Calu3 (cell line): ENCODE measurements around the gene TNFRSF4. TPM values are rescaled to one million over a fixed set of nuclear protein-coding genes. Genes with fewer than 3 reads are reported as not detected.

ENCODE experiments used
- BruUV-seq: library from RNA; stranded (reverse); fragments of 400-500 nt; replicated peaks from 2 replicates; lab custom pipeline; 2021; lab: Mats Ljungman, UMichigan
- CTCF ChIA-PET: fragments of 300-600 bp; sonication (Branson Sonifier 250); formaldehyde crosslinking; loops from one replicate; lab custom pipeline; 2022; ENCODE audit warnings: antibody characterized with exemption; lab: Charles Lee
- DNase-seq: peaks from one replicate; pipeline ENCODE4 v3.0.0; 2022
- H3K27ac Mint-ChIP-seq: one replicate; pipeline ENCODE4 v1.8.0; 2022; ENCODE audit warnings: mixed read lengths; ENCODE audit not compliant: unreplicated experiment
- H3K27me3 Mint-ChIP-seq: one replicate; pipeline ENCODE4 v1.8.0; 2022; ENCODE audit warnings: mixed read lengths; ENCODE audit not compliant: unreplicated experiment
- H3K36me3 Mint-ChIP-seq: one replicate; pipeline ENCODE4 v1.8.0; 2022; ENCODE audit warnings: mild to moderate bottlenecking, moderate library complexity, mixed read lengths; ENCODE audit not compliant: insufficient read depth, unreplicated experiment
- H3K4me1 Mint-ChIP-seq: one replicate; pipeline ENCODE4 v1.8.0; 2022; ENCODE audit warnings: mild to moderate bottlenecking, low read depth, mixed read lengths; ENCODE audit not compliant: unreplicated experiment
- H3K4me3 Mint-ChIP-seq: one replicate; pipeline ENCODE4 v1.8.0; 2022; ENCODE audit warnings: mild to moderate bottlenecking, low read depth, moderate library complexity, mixed read lengths; ENCODE audit not compliant: unreplicated experiment
- H3K9me3 Mint-ChIP-seq: one replicate; pipeline ENCODE4 v1.8.0; 2022; ENCODE audit warnings: low read depth, mixed read lengths; ENCODE audit not compliant: unreplicated experiment
- intact Hi-C: fragments of 100-400 bp; cut with micrococcal nuclease; formaldehyde crosslinking; loops from one replicate; pipeline ENCODE4 v1.10.0; 2022; ENCODE audit not compliant: unreplicated experiment
- total RNA-seq: library from RNA; stranded (reverse); gene quantifications from 2 replicates; pipeline ENCODE4 v1.2.3, GENCODE V29; 2022
- TF ChIP-seq, protein P1 (sequence below): fragments of 200-600 bp; IDR thresholded peaks from one replicate; pipeline ENCODE4 v1.8.0; 2022; ENCODE audit warnings: antibody characterized with exemption; ENCODE audit not compliant: unreplicated experiment

TNFRSF4 gene
- total RNA-seq, 1 experiment from 2014 or later: not detected

DNA sequence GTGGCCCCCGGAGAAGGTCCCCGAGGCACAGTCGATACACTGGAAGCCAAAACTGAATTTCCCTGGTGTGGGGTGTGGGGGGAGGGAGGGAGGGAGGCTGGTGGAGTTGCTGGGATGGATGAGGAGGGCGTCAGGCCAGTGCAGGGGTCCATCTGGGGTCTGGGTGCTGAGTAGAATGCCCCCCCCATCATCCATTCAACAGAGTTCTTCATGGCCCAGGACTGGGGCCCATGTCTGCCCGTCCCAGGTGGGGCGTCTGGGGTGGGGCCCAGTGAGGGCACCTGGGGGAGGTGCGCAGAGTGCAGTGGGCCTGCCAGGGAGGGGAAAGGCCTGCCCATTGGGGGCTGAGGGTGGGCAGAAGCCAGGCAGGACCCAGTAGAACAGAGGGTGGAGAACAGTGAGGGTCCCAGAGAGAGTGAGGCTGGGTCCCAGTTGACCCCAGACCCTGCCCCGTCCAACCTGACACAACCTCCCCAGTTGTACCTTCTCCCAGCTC lies 9.5 kb downstream of the TNFRSF4 start:
- no peaks in the 10 kb centered on the region for H3K9me3 Mint-ChIP-seq
- H3K4me1 Mint-ChIP-seq: peaks cover 8% of the 10 kb centered on the region
- CTCF ChIA-PET: interaction anchor here (0.6 kb wide), 1 partner anchor 17 kb away, joined by 3 read pairs; no protein-coding TSS in a partner anchor
- H3K4me3 Mint-ChIP-seq: no peak overlapping the region
- no TSS peak for BruUV-seq
- DNase-seq: no peak
- H3K27me3 Mint-ChIP-seq: peaks cover 25% of the 10 kb centered on the region
- intact Hi-C loops: no loop called here
- no peaks in the 10 kb centered on the region for H3K36me3 Mint-ChIP-seq
- no peak overlapping the region for H3K27ac Mint-ChIP-seq
- TF ChIP-seq, protein P1, sequence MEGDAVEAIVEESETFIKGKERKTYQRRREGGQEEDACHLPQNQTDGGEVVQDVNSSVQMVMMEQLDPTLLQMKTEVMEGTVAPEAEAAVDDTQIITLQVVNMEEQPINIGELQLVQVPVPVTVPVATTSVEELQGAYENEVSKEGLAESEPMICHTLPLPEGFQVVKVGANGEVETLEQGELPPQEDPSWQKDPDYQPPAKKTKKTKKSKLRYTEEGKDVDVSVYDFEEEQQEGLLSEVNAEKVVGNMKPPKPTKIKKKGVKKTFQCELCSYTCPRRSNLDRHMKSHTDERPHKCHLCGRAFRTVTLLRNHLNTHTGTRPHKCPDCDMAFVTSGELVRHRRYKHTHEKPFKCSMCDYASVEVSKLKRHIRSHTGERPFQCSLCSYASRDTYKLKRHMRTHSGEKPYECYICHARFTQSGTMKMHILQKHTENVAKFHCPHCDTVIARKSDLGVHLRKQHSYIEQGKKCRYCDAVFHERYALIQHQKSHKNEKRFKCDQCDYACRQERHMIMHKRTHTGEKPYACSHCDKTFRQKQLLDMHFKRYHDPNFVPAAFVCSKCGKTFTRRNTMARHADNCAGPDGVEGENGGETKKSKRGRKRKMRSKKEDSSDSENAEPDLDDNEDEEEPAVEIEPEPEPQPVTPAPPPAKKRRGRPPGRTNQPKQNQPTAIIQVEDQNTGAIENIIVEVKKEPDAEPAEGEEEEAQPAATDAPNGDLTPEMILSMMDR: no peak

DNA sequence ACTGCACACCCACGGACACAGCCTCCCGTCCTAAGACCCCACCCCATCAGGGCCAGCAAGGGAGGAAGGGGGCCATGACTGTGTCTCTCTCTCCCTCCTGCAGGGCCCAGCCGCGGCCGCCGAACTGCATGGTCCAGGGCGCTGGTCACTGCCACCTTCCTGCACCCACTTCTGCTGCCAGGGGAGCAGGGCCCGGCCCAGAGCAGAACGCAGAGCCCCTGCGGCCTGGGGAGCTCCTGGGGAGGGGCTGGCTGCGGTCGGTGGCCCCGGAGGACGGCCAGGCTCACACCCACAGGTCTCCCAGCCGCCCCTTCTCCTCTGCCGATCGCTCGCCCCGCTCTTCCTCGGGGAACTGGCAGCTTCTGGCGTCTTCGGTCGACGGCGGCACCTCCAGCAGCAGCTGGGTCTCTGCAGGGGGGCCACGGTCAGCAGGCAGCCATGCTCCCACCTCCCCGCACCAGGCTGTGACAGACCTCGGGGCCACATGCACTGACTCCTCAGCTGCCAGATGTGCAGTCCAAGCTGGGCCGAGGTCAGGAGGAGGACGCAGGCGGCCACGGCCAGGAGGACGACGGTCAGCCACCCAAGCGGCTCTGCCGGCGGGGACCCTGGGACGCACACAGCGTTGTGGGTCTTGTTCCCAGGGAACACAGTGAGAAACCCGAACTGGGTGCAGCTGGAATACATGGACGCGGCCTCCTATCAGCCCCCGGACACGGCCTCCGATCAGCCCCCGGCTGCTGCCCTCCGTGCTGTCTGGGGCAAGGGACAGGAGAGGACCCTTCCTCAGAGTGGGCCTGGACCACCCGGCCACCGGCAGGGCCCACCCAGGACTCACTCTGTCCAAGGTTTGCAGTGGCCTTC lies 10.2 kb downstream of the TNFRSF4 start:
- CTCF ChIA-PET: no interaction called here
- Mint-ChIP-seq H3K27ac (no peak overlapping the region), H3K9me3 (no peaks in the 10 kb centered on the region), H3K4me1 (peaks cover 8% of the 10 kb centered on the region), H3K4me3 (no peak overlapping the region), H3K27me3 (peaks cover 24% of the 10 kb centered on the region), H3K36me3 (no peaks in the 10 kb centered on the region)
- TF ChIP-seq, protein P1: no peak
- no TSS peak for BruUV-seq
- DNase-seq: no peak
- intact Hi-C loops: no loop called here

DNA sequence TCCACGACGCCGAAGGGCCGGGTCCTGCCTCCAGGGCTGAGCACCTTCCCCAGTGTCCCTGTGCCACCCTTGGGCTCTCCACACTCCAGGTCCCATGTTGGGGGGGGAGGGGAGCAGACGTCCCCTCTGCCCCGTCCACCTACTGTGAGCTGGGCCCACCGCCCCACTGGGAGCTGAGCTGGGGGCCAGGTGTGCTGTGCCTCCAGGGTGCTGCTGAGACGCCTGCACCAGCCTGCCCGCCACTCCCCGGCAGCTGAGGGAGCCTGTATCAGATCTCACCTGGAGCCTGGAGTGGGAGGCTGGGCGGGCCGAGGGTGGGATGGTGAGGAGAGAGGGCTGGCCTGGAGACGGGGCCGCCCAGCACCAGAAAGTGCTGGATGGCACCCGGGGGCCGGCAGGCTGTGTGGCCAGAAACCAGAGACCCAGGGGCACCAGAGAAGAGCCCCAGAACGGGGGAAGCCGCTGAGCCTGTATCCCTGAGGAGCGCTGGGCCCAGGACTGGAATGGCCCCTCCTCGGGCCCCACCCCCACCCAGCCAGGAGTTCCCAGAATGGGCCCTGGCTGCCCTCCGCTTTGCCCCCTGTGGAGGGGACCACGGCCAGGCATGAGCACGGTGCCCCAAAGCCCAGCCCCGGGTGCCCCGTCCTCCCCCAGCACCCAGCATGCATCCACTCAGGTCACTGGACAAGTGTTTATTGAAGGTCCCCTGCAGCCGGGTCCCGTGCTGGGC lies 11.0 kb downstream of the TNFRSF4 start:
- peaks cover 1% of the 10 kb centered on the region for H3K4me1 Mint-ChIP-seq
- no TSS peak for BruUV-seq

More for the DNA sequence above, 11.0 kb downstream of the TNFRSF4 start:
- Mint-ChIP-seq H3K27me3 (peaks cover 16% of the 10 kb centered on the region), H3K9me3 (no peaks in the 10 kb centered on the region), H3K27ac (no peak overlapping the region), H3K36me3 (no peaks in the 10 kb centered on the region), H3K4me3 (no peak overlapping the region)
- TF ChIP-seq, protein P1: no peak
- intact Hi-C loops: no loop called here
- CTCF ChIA-PET: no interaction called here
- DNase-seq: no peak
